ENCODE data around the gene AIG1.
A peak's percentile ranks its signal among the peaks of the same experiment; 100 is the strongest.
"Not testable (repeated sequence)": the region's sequence is repeated elsewhere in the genome, so short reads cannot be mapped to it uniquely, and the experiment has no call there.

The AIG1 gene

GRCh38 chr6:143060806-143061596 lies at the start of gene AIG1:
Gene AIG1 (plus strand): TSS chr6:143060889. CDS start chr6:143060926, 37 bp downstream.
- no peak for DNase-seq (ENCODE audit: low read depth, low spot score)
- in situ Hi-C loops (cut with HindIII; ENCODE audit: low sequenced_read_pairs), result no loop called here
- TF ChIP-seq CTCF (IDR thresholded peaks at IDR 0.05; ENCODE audit: low read depth, low read length), result no peak
- H3K4me3 ChIP-seq (ENCODE audit: low read depth, low read length), result peak within 1 kb of the TSS; percentile 67

- TF ChIP-seq CTCF (IDR thresholded peaks at IDR 0.05; ENCODE audit: low read depth, low read length), result no peak
- no peak for DNase-seq (ENCODE audit: low read depth, low spot score)
- H3K4me3 ChIP-seq (ENCODE audit: low read depth, low read length), result no peak overlapping the region
- in situ Hi-C loops (cut with HindIII; ENCODE audit: low sequenced_read_pairs), result no loop called here
Observed at GRCh38 chr6:143014764-143015163, 45.9 kb upstream of the AIG1 start.

GRCh38 chr6:143015300-143015706 lies 45.4 kb upstream of the AIG1 start:
- in situ Hi-C loops (cut with HindIII; ENCODE audit: low sequenced_read_pairs), result no loop called here
- TF ChIP-seq CTCF (IDR thresholded peaks at IDR 0.05; ENCODE audit: low read depth, low read length), result no peak
- no peak for DNase-seq (ENCODE audit: low read depth, low spot score)

GRCh38 chr6:143018955-143019354 lies 41.7 kb upstream of the AIG1 start:
- in situ Hi-C loops (cut with HindIII; ENCODE audit: low sequenced_read_pairs), result no loop called here
- no peak for DNase-seq (ENCODE audit: low read depth, low spot score)

More at GRCh38 chr6:143015300-143015706, 45.4 kb upstream of the AIG1 start:
- H3K4me3 ChIP-seq (ENCODE audit: low read depth, low read length), result no peak overlapping the region

GRCh38 chr6:143020862-143021261 lies 39.8 kb upstream of the AIG1 start:
- DNase-seq (ENCODE audit: low read depth, low spot score); in situ Hi-C loops (cut with HindIII; ENCODE audit: low sequenced_read_pairs); H3K4me3 ChIP-seq (ENCODE audit: low read depth, low read length): not testable (repeated sequence)

More at GRCh38 chr6:143018955-143019354, 41.7 kb upstream of the AIG1 start:
- H3K4me3 ChIP-seq (ENCODE audit: low read depth, low read length), result no peak overlapping the region
- no peak for TF ChIP-seq CTCF (IDR thresholded peaks at IDR 0.05; ENCODE audit: low read depth, low read length)

GRCh38 chr6:143021543-143021942 lies 39.1 kb upstream of the AIG1 start:
- in situ Hi-C loops (cut with HindIII; ENCODE audit: low sequenced_read_pairs), result no loop called here
- DNase-seq (ENCODE audit: low read depth, low spot score), result no peak
- no peak overlapping the region for H3K4me3 ChIP-seq (ENCODE audit: low read depth, low read length)
- TF ChIP-seq CTCF (IDR thresholded peaks at IDR 0.05; ENCODE audit: low read depth, low read length), result no peak

- in situ Hi-C loops (cut with HindIII; ENCODE audit: low sequenced_read_pairs), result no loop called here
- H3K4me3 ChIP-seq (ENCODE audit: low read depth, low read length), result no peak overlapping the region
- DNase-seq (ENCODE audit: low read depth, low spot score), result no peak
- TF ChIP-seq CTCF (IDR thresholded peaks at IDR 0.05; ENCODE audit: low read depth, low read length), result no peak
Observed at GRCh38 chr6:143022587-143022986, 38.1 kb upstream of the AIG1 start.
